ENCODE measurements around the gene SELENOM. TPM values are rescaled to one million over a fixed set of nuclear protein-coding genes. Genes with fewer than 3 reads are reported as not detected.

The SELENOM gene
- total RNA-seq, 1 donor from 2014 or later: 228 TPM

GRCh38 chr22:31143038-31143437 is 35.7 kb upstream of the SELENOM start:
- DNase-seq (ENCODE audit: low spot score): no peak
- H3K27ac Mint-ChIP-seq (ENCODE audit: unreplicated experiment): no peak overlapping the region
- H3K27me3 Mint-ChIP-seq (ENCODE audit: low read depth): peaks cover 15% of the 10 kb centered on the region
- no peaks in the 10 kb centered on the region for H3K36me3 Mint-ChIP-seq (ENCODE audit: low read depth)
- H3K4me1 Mint-ChIP-seq (ENCODE audit: low read depth): peaks cover 4% of the 10 kb centered on the region
- TF ChIP-seq CTCF (IDR thresholded peaks at IDR 0.05): no peak
- peaks cover 17% of the 10 kb centered on the region for H3K9me3 Mint-ChIP-seq (ENCODE audit: low read depth)
- no peak overlapping the region for H3K4me3 Mint-ChIP-seq (ENCODE audit: unreplicated experiment)

DNA sequence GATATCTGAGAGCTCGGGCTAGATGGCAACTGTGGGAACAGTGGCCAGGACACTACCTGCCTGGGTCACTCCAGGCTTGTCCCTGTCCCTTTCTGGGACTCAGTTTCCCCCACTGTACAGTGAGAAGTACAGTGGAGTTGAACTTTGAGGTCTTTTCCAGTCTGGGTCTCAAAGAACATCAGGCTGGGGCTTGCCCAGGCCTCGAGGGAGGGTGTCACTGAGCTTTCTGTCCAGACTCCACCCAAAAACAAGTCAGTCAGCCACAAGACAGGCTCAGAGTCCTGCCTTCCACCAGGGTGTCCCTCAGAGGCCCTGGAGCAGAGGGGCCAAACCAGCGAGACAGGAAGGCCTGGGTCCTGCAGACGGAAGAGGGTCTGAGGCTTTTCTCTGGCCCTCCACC is 34.9 kb upstream of the SELENOM start:
- peaks cover 17% of the 10 kb centered on the region for H3K9me3 Mint-ChIP-seq (ENCODE audit: low read depth)
- no peak overlapping the region for H3K27ac Mint-ChIP-seq (ENCODE audit: unreplicated experiment)
- TF ChIP-seq CTCF (IDR thresholded peaks at IDR 0.05): no peak
- peaks cover 4% of the 10 kb centered on the region for H3K4me1 Mint-ChIP-seq (ENCODE audit: low read depth)
- no peak for DNase-seq (ENCODE audit: low spot score)
- H3K27me3 Mint-ChIP-seq (ENCODE audit: low read depth): peaks cover 15% of the 10 kb centered on the region
- no peak overlapping the region for H3K4me3 Mint-ChIP-seq (ENCODE audit: unreplicated experiment)
- H3K36me3 Mint-ChIP-seq (ENCODE audit: low read depth): no peaks in the 10 kb centered on the region

DNA sequence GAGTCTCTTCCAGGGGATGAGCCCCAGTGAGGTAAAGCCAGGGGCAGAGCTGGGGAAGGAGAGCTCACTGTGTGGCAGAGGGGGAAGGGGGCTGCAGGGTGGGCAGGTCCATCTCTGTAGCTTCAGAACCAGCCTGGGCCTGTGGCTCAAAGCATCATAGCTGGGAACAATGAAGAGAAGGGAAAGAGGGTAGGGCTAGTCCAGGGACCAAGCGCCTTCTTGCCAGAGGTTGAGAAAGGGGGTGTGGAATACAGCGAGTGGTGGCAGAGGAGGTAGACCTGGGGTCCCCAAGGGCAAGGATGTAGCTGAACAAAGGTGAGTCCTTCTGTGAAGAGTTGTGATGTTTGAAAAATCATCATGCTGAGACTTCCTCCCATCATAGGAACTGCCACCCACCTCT is 34.2 kb upstream of the SELENOM start:
- DNase-seq (ENCODE audit: low spot score): no peak
- TF ChIP-seq CTCF (IDR thresholded peaks at IDR 0.05): no peak
- H3K4me3 Mint-ChIP-seq (ENCODE audit: unreplicated experiment): no peak overlapping the region
- H3K9me3 Mint-ChIP-seq (ENCODE audit: low read depth): peaks cover 11% of the 10 kb centered on the region
- peaks cover 4% of the 10 kb centered on the region for H3K4me1 Mint-ChIP-seq (ENCODE audit: low read depth)
- H3K36me3 Mint-ChIP-seq (ENCODE audit: low read depth): no peaks in the 10 kb centered on the region
- H3K27me3 Mint-ChIP-seq (ENCODE audit: low read depth): peaks cover 15% of the 10 kb centered on the region
- H3K27ac Mint-ChIP-seq (ENCODE audit: unreplicated experiment): no peak overlapping the region

GRCh38 chr22:31140746-31141145 is 33.4 kb upstream of the SELENOM start:
- Mint-ChIP-seq H3K4me1 (ENCODE audit: low read depth) (peaks cover 4% of the 10 kb centered on the region), H3K27ac (ENCODE audit: unreplicated experiment) (no peak overlapping the region), H3K4me3 (ENCODE audit: unreplicated experiment) (no peak overlapping the region), H3K36me3 (ENCODE audit: low read depth) (no peaks in the 10 kb centered on the region), H3K27me3 (ENCODE audit: low read depth) (peaks cover 15% of the 10 kb centered on the region), H3K9me3 (ENCODE audit: low read depth) (peaks cover 9% of the 10 kb centered on the region)
- DNase-seq (ENCODE audit: low spot score): no peak
- no peak for TF ChIP-seq CTCF (IDR thresholded peaks at IDR 0.05)

GRCh38 chr22:31139866-31140716 is 32.7 kb upstream of the SELENOM start, which contains the start of gene PLA2G3:
PLA2G3 (minus strand) TSS chr22:31140508; CDS start chr22:31140354, 154 bp downstream.
- TF ChIP-seq CTCF (IDR thresholded peaks at IDR 0.05): peak; percentile 32
- DNase-seq (ENCODE audit: low spot score): peak; percentile 87
- Mint-ChIP-seq H3K27me3 (ENCODE audit: low read depth) (peaks cover 15% of the 10 kb centered on the region), H3K27ac (ENCODE audit: unreplicated experiment) (no peak within 1 kb of the TSS), H3K36me3 (ENCODE audit: low read depth) (no peaks in the 10 kb centered on the region), H3K4me1 (ENCODE audit: low read depth) (peaks cover 4% of the 10 kb centered on the region), H3K4me3 (ENCODE audit: unreplicated experiment) (no peak within 1 kb of the TSS), H3K9me3 (ENCODE audit: low read depth) (peaks cover 6% of the 10 kb centered on the region)

Measured in chondrocyte (in vitro differentiated cells).